Osteocyte (in vitro differentiated cells): ENCODE measurements around the gene ITPR1. TPM values are rescaled to one million over a fixed set of nuclear protein-coding genes. Genes with fewer than 3 reads are reported as not detected.

Experiments
- DNase-seq: peaks from one replicate; pipeline ENCODE4 v3.0.0; 2021; ENCODE audit warnings: mixed read lengths; ENCODE audit not compliant: unreplicated experiment; ENCODE audit errors: extremely low spot score
- H3K27ac Mint-ChIP-seq: one replicate; pipeline ENCODE4 v1.8.0; 2021; ENCODE audit warnings: mild to moderate bottlenecking, mixed read lengths; ENCODE audit not compliant: unreplicated experiment
- H3K27me3 Mint-ChIP-seq: one replicate; pipeline ENCODE4 v1.8.0; 2021; ENCODE audit warnings: mixed read lengths; ENCODE audit not compliant: unreplicated experiment
- H3K36me3 Mint-ChIP-seq: one replicate; pipeline ENCODE4 v1.8.0; 2021; ENCODE audit warnings: mixed read lengths; ENCODE audit not compliant: unreplicated experiment
- H3K4me1 Mint-ChIP-seq: one replicate; pipeline ENCODE4 v1.8.0; 2021; ENCODE audit warnings: mixed read lengths; ENCODE audit not compliant: unreplicated experiment
- H3K4me3 Mint-ChIP-seq: one replicate; pipeline ENCODE4 v1.8.0; 2021; ENCODE audit warnings: mild to moderate bottlenecking, moderate library complexity, mixed read lengths; ENCODE audit not compliant: unreplicated experiment
- H3K9me3 Mint-ChIP-seq: one replicate; pipeline ENCODE4 v1.8.0; 2021; ENCODE audit warnings: mixed read lengths; ENCODE audit not compliant: unreplicated experiment
- CTCF ChIP-seq: fragments of 200-600 bp; sonication (generic); IDR thresholded peaks from 2 replicates; pipeline ENCODE4 v1.5.0; 2021; ENCODE audit warnings: antibody characterized with exemption, mild to moderate bottlenecking, moderate library complexity
- total RNA-seq: library from RNA; stranded (reverse); gene quantifications from 2 replicates; pipeline ENCODE4 v1.2.1, GENCODE V29; 2021

ITPR1 gene
- total RNA-seq, 1 donor from 2014 or later: 34.3 TPM

GRCh38 chr3:4768521-4768920, 275.4 kb downstream of the ITPR1 start:
- DNase-seq: no peak
- Mint-ChIP-seq H3K4me1 (peaks cover 8% of the 10 kb centered on the region), H3K4me3 (no peak overlapping the region), H3K27me3 (no peaks in the 10 kb centered on the region), H3K27ac (no peak overlapping the region), H3K9me3 (peaks cover 9% of the 10 kb centered on the region), H3K36me3 (peaks cover 5% of the 10 kb centered on the region)
- TF ChIP-seq CTCF: no peak

- peaks cover 8% of the 10 kb centered on the region for H3K4me1 Mint-ChIP-seq
- TF ChIP-seq CTCF: no peak
- no peaks in the 10 kb centered on the region for H3K27me3 Mint-ChIP-seq
- no peak for DNase-seq
- H3K27ac Mint-ChIP-seq: no peak overlapping the region
- no peak overlapping the region for H3K4me3 Mint-ChIP-seq
- peaks cover 9% of the 10 kb centered on the region for H3K9me3 Mint-ChIP-seq
- peaks cover 8% of the 10 kb centered on the region for H3K36me3 Mint-ChIP-seq
Measured at GRCh38 chr3:4770561-4770960, 277.4 kb downstream of the ITPR1 start.

- Mint-ChIP-seq H3K36me3 (peaks cover 7% of the 10 kb centered on the region), H3K4me3 (no peak overlapping the region), H3K9me3 (peaks cover 3% of the 10 kb centered on the region), H3K27me3 (no peaks in the 10 kb centered on the region), H3K27ac (no peak overlapping the region), H3K4me1 (peaks cover 8% of the 10 kb centered on the region)
- DNase-seq: no peak
- no peak for TF ChIP-seq CTCF
Measured at GRCh38 chr3:4771243-4771642, 278.1 kb downstream of the ITPR1 start.

- Mint-ChIP-seq H3K4me3 (no peak overlapping the region), H3K9me3 (no peaks in the 10 kb centered on the region), H3K27ac (no peak overlapping the region)
Measured at GRCh38 chr3:4772171-4772804, 279.1 kb downstream of the ITPR1 start.

GRCh38 chr3:4772858-4773257, 279.7 kb downstream of the ITPR1 start:
- H3K4me3 Mint-ChIP-seq: no peak overlapping the region
- no peaks in the 10 kb centered on the region for H3K27me3 Mint-ChIP-seq
- H3K4me1 Mint-ChIP-seq: peaks cover 11% of the 10 kb centered on the region
- H3K9me3 Mint-ChIP-seq: no peaks in the 10 kb centered on the region
- H3K36me3 Mint-ChIP-seq: peaks cover 6% of the 10 kb centered on the region
- no peak for TF ChIP-seq CTCF
- H3K27ac Mint-ChIP-seq: no peak overlapping the region
- DNase-seq: no peak

More at GRCh38 chr3:4772171-4772804, 279.1 kb downstream of the ITPR1 start:
- H3K4me1 Mint-ChIP-seq: peaks cover 11% of the 10 kb centered on the region
- no peak for DNase-seq
- TF ChIP-seq CTCF: no peak
- no peaks in the 10 kb centered on the region for H3K27me3 Mint-ChIP-seq
- peaks cover 6% of the 10 kb centered on the region for H3K36me3 Mint-ChIP-seq
